ENCODE measurements around the gene TMEM120A.
A peak's percentile ranks its signal among the peaks of the same experiment; 100 is the strongest.

The TMEM120A gene

GRCh38 chr7:75995996-75996395 is 1.6 kb upstream of the TMEM120A start:
- no peak overlapping the region for H3K4me3 ChIP-seq (ENCODE audit: low read depth, low read length)

GRCh38 chr7:75995052-75995471 is 667 bp upstream of the TMEM120A start:
- H3K4me3 ChIP-seq (ENCODE audit: low read depth, low read length) = peak overlapping the region; percentile 30

- peak overlapping the region; percentile 66 for H3K4me3 ChIP-seq (ENCODE audit: low read depth, low read length)
These were observed 557 bp downstream of the TMEM120A start for GRCh38 chr7:75993689-75994387.

GRCh38 chr7:75992083-75992755 is 2.2 kb downstream of the TMEM120A start:
- H3K4me3 ChIP-seq (ENCODE audit: low read depth, low read length) = no peak overlapping the region

GRCh38 chr7:75991531-75992082 is 2.8 kb downstream of the TMEM120A start:
- H3K4me3 ChIP-seq (ENCODE audit: low read depth, low read length) = no peak overlapping the region

- no peak overlapping the region for H3K4me3 ChIP-seq (ENCODE audit: low read depth, low read length)
These were observed 4.7 kb downstream of the TMEM120A start for GRCh38 chr7:75989500-75990388.

GRCh38 chr7:75988568-75989499 is 5.6 kb downstream of the TMEM120A start:
- no peak overlapping the region for H3K4me3 ChIP-seq (ENCODE audit: low read depth, low read length)

GRCh38 chr7:75987805-75988567 is 6.4 kb downstream of the TMEM120A start:
- H3K4me3 ChIP-seq (ENCODE audit: low read depth, low read length) = no peak overlapping the region

GRCh38 chr7:75987026-75987804 is 7.2 kb downstream of the TMEM120A start:
- H3K4me3 ChIP-seq (ENCODE audit: low read depth, low read length) = no peak overlapping the region

GRCh38 chr7:75986147-75986781 is 8.1 kb downstream of the TMEM120A start:
- no peak overlapping the region for H3K4me3 ChIP-seq (ENCODE audit: low read depth, low read length)

- H3K4me3 ChIP-seq (ENCODE audit: low read depth, low read length) = no peak overlapping the region
These were observed 8.8 kb downstream of the TMEM120A start for GRCh38 chr7:75985518-75986146.

GRCh38 chr7:75985009-75985517 is 9.3 kb downstream of the TMEM120A start:
- no peak overlapping the region for H3K4me3 ChIP-seq (ENCODE audit: low read depth, low read length)

- no peak overlapping the region for H3K4me3 ChIP-seq (ENCODE audit: low read depth, low read length)
These were observed 10.0 kb downstream of the TMEM120A start for GRCh38 chr7:75984130-75985008.

- H3K4me3 ChIP-seq (ENCODE audit: low read depth, low read length) = no peak overlapping the region
These were observed 10.8 kb downstream of the TMEM120A start for GRCh38 chr7:75983471-75984129.

GRCh38 chr7:75982306-75983064 is 11.9 kb downstream of the TMEM120A start:
- no peak overlapping the region for H3K4me3 ChIP-seq (ENCODE audit: low read depth, low read length)
